WI38 (cell line): ENCODE results near the gene ZCCHC14.
A peak's percentile ranks its signal among the peaks of the same experiment; 100 is the strongest.

ENCODE experiments used
- H3K4me3 ChIP-seq: 2 replicates; pipeline ENCODE4 v1.5.1; 2011; ENCODE audit warnings: low read depth, mild to moderate bottlenecking, control low read depth, low read length
- TF ChIP-seq, protein P1 (sequence below): IDR thresholded peaks from 2 replicates; pipeline ENCODE4 v1.5.1; 2012; ENCODE audit warnings: low read depth, mild to moderate bottlenecking, control low read depth, low read length

ZCCHC14 gene

GRCh38 chr16:87463722-87464690, 28.8 kb downstream of the ZCCHC14 start:
- TF ChIP-seq, protein P1, sequence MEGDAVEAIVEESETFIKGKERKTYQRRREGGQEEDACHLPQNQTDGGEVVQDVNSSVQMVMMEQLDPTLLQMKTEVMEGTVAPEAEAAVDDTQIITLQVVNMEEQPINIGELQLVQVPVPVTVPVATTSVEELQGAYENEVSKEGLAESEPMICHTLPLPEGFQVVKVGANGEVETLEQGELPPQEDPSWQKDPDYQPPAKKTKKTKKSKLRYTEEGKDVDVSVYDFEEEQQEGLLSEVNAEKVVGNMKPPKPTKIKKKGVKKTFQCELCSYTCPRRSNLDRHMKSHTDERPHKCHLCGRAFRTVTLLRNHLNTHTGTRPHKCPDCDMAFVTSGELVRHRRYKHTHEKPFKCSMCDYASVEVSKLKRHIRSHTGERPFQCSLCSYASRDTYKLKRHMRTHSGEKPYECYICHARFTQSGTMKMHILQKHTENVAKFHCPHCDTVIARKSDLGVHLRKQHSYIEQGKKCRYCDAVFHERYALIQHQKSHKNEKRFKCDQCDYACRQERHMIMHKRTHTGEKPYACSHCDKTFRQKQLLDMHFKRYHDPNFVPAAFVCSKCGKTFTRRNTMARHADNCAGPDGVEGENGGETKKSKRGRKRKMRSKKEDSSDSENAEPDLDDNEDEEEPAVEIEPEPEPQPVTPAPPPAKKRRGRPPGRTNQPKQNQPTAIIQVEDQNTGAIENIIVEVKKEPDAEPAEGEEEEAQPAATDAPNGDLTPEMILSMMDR = no peak
- H3K4me3 ChIP-seq = peak overlapping the region; percentile 43

DNA sequence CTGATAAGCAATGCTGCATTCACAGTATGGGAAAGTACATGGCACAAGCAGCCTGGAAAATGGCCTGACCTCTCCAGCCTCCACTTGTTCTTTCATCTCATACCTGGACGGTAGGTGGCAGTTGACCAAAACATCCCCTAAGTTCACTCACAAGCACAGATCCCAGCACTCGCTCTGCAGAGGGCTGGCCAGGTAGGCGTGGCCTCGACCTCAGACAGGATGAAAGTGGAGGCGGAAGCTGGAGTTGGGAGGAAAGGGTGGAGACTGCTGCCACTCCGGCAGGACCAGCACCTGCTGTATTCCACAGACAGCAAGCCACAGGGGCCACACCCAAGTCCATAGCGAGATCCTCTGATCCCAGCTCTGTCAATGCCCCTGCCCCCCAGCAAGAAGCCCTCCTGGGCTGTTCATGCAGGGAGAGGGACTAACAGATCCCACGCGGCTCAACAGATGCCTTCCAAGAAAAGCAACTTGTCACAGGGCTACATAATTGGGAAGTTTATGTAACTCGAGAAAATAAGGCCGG, 31.3 kb downstream of the ZCCHC14 start:
- TF ChIP-seq, protein P1 = no peak
- H3K4me3 ChIP-seq = no peak overlapping the region

DNA sequence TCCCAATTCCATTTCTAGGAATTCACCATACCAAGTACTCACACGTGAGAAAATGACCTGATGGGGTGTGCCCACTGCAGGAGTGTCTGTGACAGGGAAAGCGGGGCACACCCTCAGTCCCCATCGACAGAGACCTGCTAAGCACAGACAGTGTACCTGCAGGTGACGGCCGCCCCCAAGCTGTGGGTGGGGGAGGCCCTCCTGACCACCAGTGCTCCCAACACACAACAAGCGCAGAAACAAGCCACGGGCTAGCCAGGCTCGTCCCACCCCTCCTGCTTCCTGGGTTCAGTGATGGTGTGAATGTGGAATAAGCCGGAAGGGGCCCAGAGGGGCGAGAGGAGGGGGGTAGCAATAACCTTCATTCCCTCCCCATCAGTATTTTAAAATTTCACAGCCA, 31.9 kb downstream of the ZCCHC14 start:
- no peak overlapping the region for H3K4me3 ChIP-seq
- TF ChIP-seq, protein P1 = no peak

DNA sequence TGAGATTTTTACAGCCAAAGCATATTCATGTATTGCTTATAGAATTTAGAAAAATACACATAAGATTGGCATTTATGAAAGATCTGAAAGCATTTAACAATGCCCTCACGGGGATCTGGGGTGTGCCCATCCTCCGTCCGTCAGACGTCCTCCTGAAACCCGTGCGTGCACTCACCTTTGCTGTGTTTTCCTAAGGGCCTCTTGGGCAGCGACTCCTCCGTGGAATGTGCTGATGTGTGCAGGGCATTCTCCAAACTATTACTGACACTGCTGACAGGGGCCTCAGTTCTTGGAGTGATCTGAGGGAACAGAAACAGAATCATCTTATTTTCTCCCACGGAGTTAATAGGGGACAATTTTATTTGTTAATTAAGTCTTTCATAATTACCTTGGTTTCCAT, 33.0 kb downstream of the ZCCHC14 start:
- TF ChIP-seq, protein P1 = no peak
- H3K4me3 ChIP-seq = no peak overlapping the region

GRCh38 chr16:87459027-87459426, 33.8 kb downstream of the ZCCHC14 start:
- TF ChIP-seq, protein P1 = no peak
- H3K4me3 ChIP-seq = no peak overlapping the region

GRCh38 chr16:87458424-87458915, 34.4 kb downstream of the ZCCHC14 start:
- TF ChIP-seq, protein P1 = no peak
- no peak overlapping the region for H3K4me3 ChIP-seq

DNA sequence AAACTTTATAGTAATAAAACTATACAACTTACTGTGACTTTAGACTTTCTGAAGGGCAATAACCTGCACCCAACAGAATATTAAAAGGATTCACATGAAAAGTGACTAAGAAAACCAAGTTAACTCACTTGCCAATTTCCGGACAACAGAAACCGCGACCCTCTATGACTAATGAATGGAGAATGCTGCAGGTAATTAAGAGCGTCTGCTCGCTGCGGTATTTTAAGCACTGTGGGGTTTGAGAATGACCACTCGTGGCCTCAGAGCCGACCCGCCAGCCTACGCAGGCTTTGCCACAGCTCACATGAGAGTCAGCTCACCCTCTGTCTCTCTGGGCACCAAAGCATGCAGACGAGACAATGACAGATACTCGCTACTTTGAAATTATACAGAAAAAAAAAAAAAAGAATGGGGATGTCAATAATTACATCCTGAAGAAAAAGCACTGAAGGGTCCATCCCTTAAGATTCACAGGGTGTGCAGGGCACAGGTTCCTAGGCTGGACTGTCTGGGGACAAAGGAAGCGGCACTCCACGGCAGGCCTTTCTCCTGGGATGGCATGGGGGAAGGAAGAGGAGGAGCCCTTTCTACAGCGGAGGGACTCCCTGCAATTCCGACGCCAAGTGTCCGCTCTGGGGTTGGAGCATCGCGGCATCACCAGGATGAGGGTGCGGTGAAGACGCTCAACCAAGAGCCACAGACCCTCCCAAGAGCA, 35.0 kb downstream of the ZCCHC14 start:
- H3K4me3 ChIP-seq = 0 out of 2 replicates have a peak overlapping the region, but pooled peaks have one; percentile 5
- TF ChIP-seq, protein P1 = no peak
